Ascending aorta (tissue), 2 donors: Measurements from ENCODE around the gene ZMIZ2. TPM values are rescaled to one million over a fixed set of nuclear protein-coding genes. Genes with fewer than 3 reads are reported as not detected.

Experiments
- DNase-seq, 2 donors: peaks; one replicate each; pipeline ENCODE4 v3.0.0-alpha.2; 2019; ENCODE audit warnings: low spot score in 2 of 2
- H3K27ac ChIP-seq, 2 donors: fragments of 200-600 bp; sonication (generic); one replicate each; pipeline ENCODE4 v1.5.1; 2016 to 2017; ENCODE audit warnings: mild to moderate bottlenecking in 1 of 2
- H3K27me3 ChIP-seq: fragments of 200-600 bp; sonication (generic); one replicate; pipeline ENCODE4 v1.5.1; 2017
- H3K36me3 ChIP-seq, 2 donors: fragments of 200-600 bp; sonication (generic); one replicate each; pipeline ENCODE4 v1.5.1; 2016
- H3K4me1 ChIP-seq, 2 donors: fragments of 200-600 bp; sonication (generic); one replicate each; pipeline ENCODE4 v1.5.1; 2016 to 2017; ENCODE audit warnings: mild to moderate bottlenecking in 1 of 2
- H3K4me3 ChIP-seq, 2 donors: fragments of 200-600 bp; sonication (generic); one replicate each; pipeline ENCODE4 v1.5.1; 2016 to 2017; ENCODE audit warnings: mild to moderate bottlenecking in 1 of 2
- H3K9me3 ChIP-seq, 2 donors: fragments of 200-600 bp; sonication (generic); one replicate each; pipeline ENCODE4 v1.5.1; 2016
- intact Hi-C: fragments of 100-400 bp; cut with DNase I; formaldehyde crosslinking; loops from one replicate; pipeline ENCODE4 v1.15.1; 2023
- total RNA-seq: library from RNA; depleted of rRNA; stranded (reverse); fragments of >200 nt; gene quantifications from one replicate; pipeline ENCODE4 v1.1.0, GENCODE V29; 2016
- TF ChIP-seq, protein P1 (sequence below), 3 experiments: fragments of 200-600 bp in 2 of 3; fragments of 450-650 bp in 1 of 3; sonication (generic) in 2 of 3; IDR thresholded peaks; one replicate each; pipeline ENCODE4 v1.5.1; 2016 to 2019; ENCODE audit warnings: antibody characterized with exemption in 3 of 3, mild to moderate bottlenecking in 1 of 3, moderate library complexity in 1 of 3

ZMIZ2 gene
- total RNA-seq, 1 donor from 2014 or later, result 75.5 TPM

DNA sequence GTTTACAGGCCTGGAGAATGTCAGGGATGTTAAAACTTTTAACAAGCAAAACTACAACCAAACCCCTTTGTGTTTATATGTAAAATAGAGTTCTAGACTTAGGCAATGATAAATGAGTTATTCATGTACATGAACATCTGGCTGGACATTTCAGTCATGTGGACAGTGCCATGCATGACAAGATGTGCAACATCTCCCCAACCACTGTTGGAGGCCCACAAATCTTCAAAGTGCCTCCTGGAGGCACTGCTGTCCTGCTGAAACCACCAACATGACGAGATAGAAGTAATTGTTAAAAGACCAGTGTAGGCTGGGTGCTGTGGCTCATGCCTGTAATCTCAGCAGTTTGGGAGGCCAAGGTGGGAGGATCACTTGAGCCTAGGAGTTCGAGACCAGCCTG is 66.3 kb downstream of the ZMIZ2 start:
- Histone ChIP-seq H3K27me3 (no peaks in the 10 kb centered on the region), H3K9me3 (no peaks in the 10 kb centered on the region), H3K36me3 (no peaks in the 10 kb centered on the region), H3K4me1 (no peaks in the 10 kb centered on the region), H3K4me3 (no peak overlapping the region), H3K27ac (no peak overlapping the region)
- TF ChIP-seq, protein P1, sequence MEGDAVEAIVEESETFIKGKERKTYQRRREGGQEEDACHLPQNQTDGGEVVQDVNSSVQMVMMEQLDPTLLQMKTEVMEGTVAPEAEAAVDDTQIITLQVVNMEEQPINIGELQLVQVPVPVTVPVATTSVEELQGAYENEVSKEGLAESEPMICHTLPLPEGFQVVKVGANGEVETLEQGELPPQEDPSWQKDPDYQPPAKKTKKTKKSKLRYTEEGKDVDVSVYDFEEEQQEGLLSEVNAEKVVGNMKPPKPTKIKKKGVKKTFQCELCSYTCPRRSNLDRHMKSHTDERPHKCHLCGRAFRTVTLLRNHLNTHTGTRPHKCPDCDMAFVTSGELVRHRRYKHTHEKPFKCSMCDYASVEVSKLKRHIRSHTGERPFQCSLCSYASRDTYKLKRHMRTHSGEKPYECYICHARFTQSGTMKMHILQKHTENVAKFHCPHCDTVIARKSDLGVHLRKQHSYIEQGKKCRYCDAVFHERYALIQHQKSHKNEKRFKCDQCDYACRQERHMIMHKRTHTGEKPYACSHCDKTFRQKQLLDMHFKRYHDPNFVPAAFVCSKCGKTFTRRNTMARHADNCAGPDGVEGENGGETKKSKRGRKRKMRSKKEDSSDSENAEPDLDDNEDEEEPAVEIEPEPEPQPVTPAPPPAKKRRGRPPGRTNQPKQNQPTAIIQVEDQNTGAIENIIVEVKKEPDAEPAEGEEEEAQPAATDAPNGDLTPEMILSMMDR (IDR thresholded peaks at IDR 0.05), result no peak
- intact Hi-C loops, result no loop called here
- DNase-seq, result no peak

DNA sequence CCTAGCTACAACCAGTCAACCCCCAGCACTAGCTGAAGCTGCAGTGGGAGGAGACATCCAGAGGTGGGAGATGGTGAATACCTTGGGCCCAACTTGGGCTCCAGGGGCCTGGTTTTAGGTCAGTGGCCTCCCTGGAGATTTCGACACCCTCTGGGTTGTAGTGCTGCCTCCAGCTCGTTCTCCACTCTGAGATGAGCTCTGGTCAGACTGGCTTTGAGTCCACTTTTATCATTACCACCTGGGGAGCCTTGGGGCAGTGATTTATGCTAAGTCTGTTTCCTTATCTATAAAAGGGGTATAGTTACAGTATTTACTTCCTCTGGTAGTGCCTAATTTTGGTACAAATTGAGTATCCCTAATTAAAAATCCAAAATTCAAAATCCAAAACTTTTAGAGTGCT is 70.6 kb downstream of the ZMIZ2 start:
- H3K9me3 ChIP-seq, result no peaks in the 10 kb centered on the region
- no peaks in the 10 kb centered on the region for H3K4me1 ChIP-seq
- intact Hi-C loops, result no loop called here
- TF ChIP-seq, protein P1 (IDR thresholded peaks at IDR 0.05), result no peak
- DNase-seq, result no peak
- no peak overlapping the region for H3K27ac ChIP-seq
- no peaks in the 10 kb centered on the region for H3K36me3 ChIP-seq
- H3K27me3 ChIP-seq, result no peaks in the 10 kb centered on the region
- no peak overlapping the region for H3K4me3 ChIP-seq

Other genes with a start within 250 kb of the ZMIZ2 start
- not detected for gene NPC1L1, start 207.5 kb upstream of the ZMIZ2 start, total RNA-seq
- 51.0 TPM for gene DDX56, start 174.9 kb upstream of the ZMIZ2 start, total RNA-seq
- 69.1 TPM for gene TMED4, start 166.6 kb upstream of the ZMIZ2 start, total RNA-seq
- gene OGDH, start 142.2 kb upstream of the ZMIZ2 start, total RNA-seq, result 117 TPM
- gene PPIA, start 47.8 kb downstream of the ZMIZ2 start, total RNA-seq, result 945 TPM
- 128 TPM for gene H2AZ2, start 99.2 kb downstream of the ZMIZ2 start, total RNA-seq
- 19.1 TPM for gene PURB, start 136.7 kb downstream of the ZMIZ2 start, total RNA-seq
- 5.9 TPM for gene MYO1G, start 230.2 kb downstream of the ZMIZ2 start, total RNA-seq